Neural progenitor cell (in vitro differentiated cells): ENCODE data around the gene LRP1. TPM values are rescaled to one million over a fixed set of nuclear protein-coding genes. Genes with fewer than 3 reads are reported as not detected.

ENCODE experiments used
- DNase-seq: peaks from one replicate; pipeline ENCODE4 v3.0.0-alpha.2; 2016; ENCODE audit warnings: low spot score
- H2AFZ ChIP-seq: fragments of 200-600 bp; sonication (generic); replicated peaks from 2 replicates; pipeline ENCODE4 v1.6.1; 2016; ENCODE audit warnings: antibody characterized with exemption
- H3F3A ChIP-seq: fragments of 200-600 bp; sonication (generic); 2 replicates; pipeline ENCODE4 v1.6.1; 2016; ENCODE audit warnings: antibody characterized with exemption, low read depth
- H3K27ac ChIP-seq: fragments of 200-600 bp; sonication (generic); 2 replicates; pipeline ENCODE4 v1.5.1; 2016; ENCODE audit warnings: mild to moderate bottlenecking
- H3K27me3 ChIP-seq: fragments of 200-600 bp; sonication (generic); 2 replicates; pipeline ENCODE4 v1.6.1; 2016; ENCODE audit warnings: mild to moderate bottlenecking, moderate library complexity
- H3K36me3 ChIP-seq: fragments of 200-600 bp; sonication (generic); 2 replicates; pipeline ENCODE4 v1.5.1; 2016
- H3K4me1 ChIP-seq: fragments of 200-600 bp; sonication (generic); 2 replicates; pipeline ENCODE4 v1.6.1; 2016; ENCODE audit warnings: mixed run types
- H3K4me2 ChIP-seq: fragments of 200-600 bp; sonication (generic); 2 replicates; pipeline ENCODE4 v1.6.1; 2016
- H3K4me3 ChIP-seq: fragments of 200-600 bp; sonication (generic); 2 replicates; pipeline ENCODE4 v1.5.1; 2016
- H3K79me2 ChIP-seq: fragments of 200-600 bp; sonication (generic); 2 replicates; pipeline ENCODE4 v1.6.1; 2016; ENCODE audit warnings: low read depth
- H3K9ac ChIP-seq: fragments of 200-600 bp; sonication (generic); 2 replicates; pipeline ENCODE4 v1.6.1; 2016
- H3K9me3 ChIP-seq: fragments of 200-600 bp; sonication (generic); 2 replicates; pipeline ENCODE4 v1.5.1; 2016; ENCODE audit warnings: low read depth
- H4K20me1 ChIP-seq: fragments of 200-600 bp; sonication (generic); 2 replicates; pipeline ENCODE4 v1.6.1; 2016; ENCODE audit warnings: low read depth
- H3K27ac Mint-ChIP-seq: 3 replicates; pipeline ENCODE4 v1.8.0; 2021; ENCODE audit warnings: mixed read lengths
- H3K27me3 Mint-ChIP-seq: 2 replicates; pipeline ENCODE4 v1.8.0; 2022; ENCODE audit warnings: low read depth, mild to moderate bottlenecking, inconsistent platforms, moderate library complexity, mixed read lengths; ENCODE audit not compliant: insufficient read depth
- H3K36me3 Mint-ChIP-seq: 3 replicates; pipeline ENCODE4 v1.8.0; 2021; ENCODE audit warnings: mixed read lengths
- H3K4me1 Mint-ChIP-seq: 3 replicates; pipeline ENCODE4 v1.8.0; 2021; ENCODE audit warnings: mixed read lengths
- H3K4me3 Mint-ChIP-seq: 3 replicates; pipeline ENCODE4 v1.8.0; 2021; ENCODE audit warnings: mild to moderate bottlenecking, moderate library complexity, mixed read lengths
- H3K9me3 Mint-ChIP-seq: 3 replicates; pipeline ENCODE4 v1.8.0; 2020; ENCODE audit warnings: mixed read lengths
- CTCF ChIP-seq: fragments of 200-600 bp; sonication (generic); IDR thresholded peaks from 2 replicates; pipeline ENCODE4 v1.5.1; 2017; ENCODE audit warnings: antibody characterized with exemption, mild to moderate bottlenecking
- EZH2 ChIP-seq: fragments of 200-600 bp; sonication (generic); IDR thresholded peaks from 2 replicates; pipeline ENCODE4 v1.6.1; 2017; ENCODE audit warnings: antibody characterized with exemption, mild to moderate bottlenecking, moderate library complexity
- EZH2phosphoT487 ChIP-seq: fragments of 200-600 bp; sonication (generic); IDR thresholded peaks from 2 replicates; pipeline ENCODE4 v1.6.1; 2017; ENCODE audit warnings: antibody characterized with exemption
- total RNA-seq: library from RNA; depleted of rRNA; stranded (reverse); fragments of >200 nt; gene quantifications from 2 replicates; pipeline ENCODE4 v1.2.3, GENCODE V29; 2015; ENCODE audit warnings: low replicate concordance

LRP1 gene
- total RNA-seq, 1 donor from 2014 or later: 13.9 TPM

- Mint-ChIP-seq H3K4me3 (peak overlapping the region; percentile 41), H3K4me1 (peaks cover 72% of the 10 kb centered on the region), H3K27me3 (peaks cover 2% of the 10 kb centered on the region), H3K36me3 (peaks cover 4% of the 10 kb centered on the region), H3K27ac (peak overlapping the region; percentile 31), H3K9me3 (no peaks in the 10 kb centered on the region)
- Histone ChIP-seq H3K36me3 (no peaks in the 10 kb centered on the region), H3K9me3 (no peaks in the 10 kb centered on the region), H3K4me2 (no peak overlapping the region), H3K4me3 (no peak overlapping the region), H3K27ac (peak overlapping the region; percentile 35), H3K27me3 (no peaks in the 10 kb centered on the region), H3K9ac (no peak overlapping the region), H4K20me1 (peaks cover 94% of the 10 kb centered on the region), H2AFZ (no peak overlapping the region), H3K4me1 (peaks cover 55% of the 10 kb centered on the region), H3K79me2 (peaks cover 89% of the 10 kb centered on the region), H3F3A (peaks cover 25% of the 10 kb centered on the region)
- TF ChIP-seq EZH2phosphoT487 (no peak), CTCF (no peak), EZH2 (no peak)
- no peak for DNase-seq
Observed at GRCh38 chr12:57133916-57134315, 5.6 kb downstream of the LRP1 start.

- Histone ChIP-seq H4K20me1 (peaks cover 91% of the 10 kb centered on the region), H3K4me3 (peak overlapping the region; percentile 24)
- peaks cover 9% of the 10 kb centered on the region for H3K36me3 Mint-ChIP-seq
Observed at GRCh38 chr12:57134949-57135348, 6.7 kb downstream of the LRP1 start.

GRCh38 chr12:57135527-57136326, 7.4 kb downstream of the LRP1 start:
- Mint-ChIP-seq H3K36me3 (peaks cover 9% of the 10 kb centered on the region), H3K27ac (no peak overlapping the region), H3K4me3 (peak overlapping the region; percentile 72), H3K4me1 (peaks cover 60% of the 10 kb centered on the region), H3K27me3 (peaks cover 2% of the 10 kb centered on the region), H3K9me3 (no peaks in the 10 kb centered on the region)
- H3K9me3 ChIP-seq: no peaks in the 10 kb centered on the region
- peak overlapping the region; percentile 69 for H3K4me2 ChIP-seq
- H3K4me1 ChIP-seq: peaks cover 44% of the 10 kb centered on the region
- H3F3A ChIP-seq: peaks cover 25% of the 10 kb centered on the region
- H3K4me3 ChIP-seq: peak overlapping the region; percentile 24
- no peaks in the 10 kb centered on the region for H3K36me3 ChIP-seq
- H3K27ac ChIP-seq: peak overlapping the region; percentile 63
- peaks cover 71% of the 10 kb centered on the region for H3K79me2 ChIP-seq
- no peaks in the 10 kb centered on the region for H3K27me3 ChIP-seq
- no peak overlapping the region for H2AFZ ChIP-seq
- H3K9ac ChIP-seq: no peak overlapping the region
- DNase-seq: peak; percentile 65
- no peak for TF ChIP-seq CTCF
- peaks cover 83% of the 10 kb centered on the region for H4K20me1 ChIP-seq

More at GRCh38 chr12:57134949-57135348, 6.7 kb downstream of the LRP1 start:
- DNase-seq: no peak
- Histone ChIP-seq H3K9ac (no peak overlapping the region), H3K79me2 (peaks cover 79% of the 10 kb centered on the region), H3K4me1 (peaks cover 50% of the 10 kb centered on the region), H2AFZ (no peak overlapping the region), H3K36me3 (no peaks in the 10 kb centered on the region), H3K9me3 (no peaks in the 10 kb centered on the region), H3K27me3 (no peaks in the 10 kb centered on the region), H3K27ac (peak overlapping the region; percentile 63), H3K4me2 (peak overlapping the region; percentile 69), H3F3A (peaks cover 25% of the 10 kb centered on the region)
- Mint-ChIP-seq H3K9me3 (no peaks in the 10 kb centered on the region), H3K4me3 (peak overlapping the region; percentile 72), H3K27ac (no peak overlapping the region), H3K4me1 (peaks cover 67% of the 10 kb centered on the region), H3K27me3 (peaks cover 2% of the 10 kb centered on the region)
- no peak for TF ChIP-seq CTCF
- TF ChIP-seq EZH2phosphoT487: no peak
- no peak for TF ChIP-seq EZH2
